HG02840 (cell line): ENCODE results near the gene OLFM4.
"Not testable (repeated sequence)": the region's sequence is repeated elsewhere in the genome, so short reads cannot be mapped to it uniquely, and the experiment has no call there.

Experiments used
- ATAC-seq: cut with Tn5 transposase; IDR thresholded peaks from one replicate; pipeline ENCODE4 v1.9.1; 2021; ENCODE audit warnings: mild to moderate bottlenecking, moderate library complexity, moderate number of reproducible peaks; ENCODE audit not compliant: unreplicated experiment, low FRiP score

OLFM4 gene

GRCh38 chr13:53014018-53014417 is 14.6 kb upstream of the OLFM4 start:
- ATAC-seq: not testable (repeated sequence)

GRCh38 chr13:53014495-53015443 is 13.8 kb upstream of the OLFM4 start:
- ATAC-seq: no peak

- ATAC-seq: no peak
These were observed 12.6 kb upstream of the OLFM4 start for GRCh38 chr13:53015971-53016370.

- no peak for ATAC-seq
These were observed 11.1 kb upstream of the OLFM4 start for GRCh38 chr13:53017433-53017970.

GRCh38 chr13:53018690-53019647 is 9.6 kb upstream of the OLFM4 start:
- no peak for ATAC-seq

- ATAC-seq: no peak
These were observed 7.8 kb upstream of the OLFM4 start for GRCh38 chr13:53020764-53021335.

- no peak for ATAC-seq
These were observed 5.4 kb upstream of the OLFM4 start for GRCh38 chr13:53023246-53023645.

GRCh38 chr13:53028063-53028462 is 550 bp upstream of the OLFM4 start:
- ATAC-seq: no peak

GRCh38 chr13:53032849-53033248 is 4.2 kb downstream of the OLFM4 start:
- no peak for ATAC-seq

- ATAC-seq: no peak
These were observed 10.4 kb downstream of the OLFM4 start for GRCh38 chr13:53038993-53039392.

GRCh38 chr13:53041968-53042516 is 13.4 kb downstream of the OLFM4 start:
- no peak for ATAC-seq

- ATAC-seq: no peak
These were observed 14.3 kb downstream of the OLFM4 start for GRCh38 chr13:53042877-53043276.

GRCh38 chr13:53043398-53043797 is 14.8 kb downstream of the OLFM4 start:
- no peak for ATAC-seq

- no peak for ATAC-seq
These were observed 16.6 kb downstream of the OLFM4 start for GRCh38 chr13:53045189-53045588.

- ATAC-seq: no peak
These were observed 20.3 kb downstream of the OLFM4 start for GRCh38 chr13:53048880-53049279.

GRCh38 chr13:53050151-53050550 is 21.5 kb downstream of the OLFM4 start:
- no peak for ATAC-seq

- ATAC-seq: no peak
These were observed 24.1 kb downstream of the OLFM4 start for GRCh38 chr13:53052675-53053074.

- no peak for ATAC-seq
These were observed 26.0 kb downstream of the OLFM4 start for GRCh38 chr13:53054569-53054968.

- no peak for ATAC-seq
These were observed 29.6 kb downstream of the OLFM4 start for GRCh38 chr13:53058065-53058679.
